GM18951 (cell line): ENCODE data around the gene CTSW.

Experiments used
- POLR2A ChIP-seq: IDR thresholded peaks from 4 replicates; pipeline ENCODE4 v1.6.1; 2011; ENCODE audit warnings: mild to moderate bottlenecking; ENCODE audit not compliant: insufficient read length, insufficient read depth; ENCODE audit errors: extremely low read depth
- in situ Hi-C: fragments of 300-500 bp; cut with MboI; formaldehyde crosslinking; loops from one replicate; pipeline ENCODE4 v1.12.0; 2022; ENCODE audit warnings: low sequenced_read_pairs, mixed read lengths, inconsistent platforms; ENCODE audit not compliant: unreplicated experiment

Gene CTSW

DNA sequence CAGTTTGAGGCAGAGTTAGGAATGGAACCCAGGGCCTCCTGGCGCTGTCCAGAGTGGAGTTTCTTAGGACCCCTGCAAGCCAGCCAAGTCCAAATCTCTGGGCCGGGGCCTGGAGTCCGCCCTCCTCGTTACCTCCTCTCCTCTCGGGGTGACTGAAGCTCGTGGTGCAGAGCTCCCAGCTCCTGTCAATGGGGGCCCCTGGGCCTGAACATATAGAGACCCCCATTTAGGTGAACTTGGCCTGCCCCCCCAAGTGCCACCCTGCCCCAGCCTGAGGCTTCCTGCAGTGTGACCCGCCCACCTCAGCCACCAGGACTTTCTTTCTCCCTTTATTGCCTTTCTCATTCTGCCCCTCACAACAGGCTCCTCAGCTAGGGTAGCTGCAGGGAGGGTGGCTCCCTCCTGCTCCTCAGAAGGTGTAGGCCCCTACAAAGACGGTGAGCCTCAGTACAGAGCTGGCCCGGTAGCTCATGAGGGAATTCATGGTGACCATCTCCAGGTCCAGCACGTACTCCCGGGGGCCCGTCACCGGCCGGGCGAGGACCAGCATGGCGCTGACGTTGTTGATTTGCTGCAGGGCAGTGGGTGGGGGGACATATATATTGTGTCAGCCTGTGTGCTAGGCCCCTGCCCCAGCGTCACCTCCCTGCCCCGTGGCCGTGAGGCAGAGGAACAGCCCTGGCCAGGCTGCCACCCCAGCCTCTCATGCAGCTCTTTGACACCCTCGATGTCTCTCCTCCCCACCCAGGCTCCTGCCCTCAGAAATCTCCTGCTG is 12.9 kb upstream of the CTSW start:
- no peak for TF ChIP-seq POLR2A
- in situ Hi-C loops, result no loop called here

DNA sequence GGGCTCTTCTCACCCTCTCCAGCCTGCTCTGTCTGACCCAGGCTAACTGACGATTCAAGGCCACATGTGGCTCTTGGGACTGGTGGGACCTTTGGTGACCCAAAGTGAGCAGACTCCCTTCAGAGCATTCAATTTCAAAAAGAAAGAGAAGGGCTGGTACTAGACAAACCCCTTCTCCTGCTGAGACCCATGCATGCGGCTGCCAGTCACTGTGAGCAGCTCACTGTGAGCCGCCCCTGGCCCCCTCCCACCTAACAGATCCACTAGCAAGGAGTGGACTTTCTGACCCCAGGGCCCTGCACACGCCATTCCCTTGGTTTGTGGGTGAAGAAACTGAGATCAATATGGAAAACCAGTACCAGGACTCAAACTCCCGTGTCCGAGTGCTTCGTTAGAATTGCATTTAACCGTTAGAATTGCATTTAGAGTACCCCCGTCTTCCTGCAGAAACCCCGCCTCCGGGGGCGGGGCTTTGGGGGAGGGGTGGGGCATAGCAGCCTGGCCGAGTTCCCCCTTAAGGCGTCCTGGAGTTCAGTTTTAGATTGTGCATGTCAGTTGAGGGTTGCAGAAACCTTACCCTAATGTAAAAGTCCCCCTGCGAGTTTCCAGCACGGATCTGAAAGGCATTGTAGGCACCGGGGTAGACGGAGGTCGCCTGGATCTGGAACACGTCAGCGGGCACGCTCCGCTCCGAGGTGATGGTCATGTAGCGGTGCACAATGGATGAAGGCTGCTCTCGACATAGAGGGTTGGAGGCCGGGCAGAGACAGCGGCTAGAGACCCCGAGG is 12.2 kb upstream of the CTSW start:
- in situ Hi-C loops, result no loop called here
- TF ChIP-seq POLR2A, result no peak

DNA sequence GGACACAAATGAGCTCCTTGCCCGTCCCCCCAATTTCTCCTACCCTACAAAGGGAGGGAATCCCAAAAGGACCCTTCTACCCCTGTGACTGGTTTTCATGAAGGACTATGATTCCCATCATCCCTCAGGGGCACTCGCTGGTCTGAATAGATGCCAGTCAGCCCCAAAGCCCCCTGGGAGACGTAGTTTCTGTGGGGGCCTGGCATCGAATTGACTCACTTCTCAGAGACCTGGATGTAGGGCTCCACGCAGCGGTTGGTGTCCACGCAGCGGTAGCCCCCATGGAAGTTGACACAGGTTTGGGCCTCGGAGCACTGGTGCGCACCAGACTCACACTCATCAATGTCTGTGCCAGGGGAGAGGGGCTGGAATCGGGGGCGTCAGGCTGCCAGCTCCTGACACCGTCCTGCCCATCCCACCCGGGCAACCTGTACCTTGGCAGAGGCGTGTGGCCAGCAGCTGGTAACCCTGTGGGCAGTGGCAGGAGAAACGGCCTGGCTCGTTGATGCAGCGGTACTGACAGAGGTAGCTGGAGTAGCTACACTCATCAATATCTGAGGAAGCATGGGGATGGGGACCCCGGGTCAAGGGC is 11.5 kb upstream of the CTSW start:
- TF ChIP-seq POLR2A, result peak; percentile 36
- in situ Hi-C loops, result no loop called here

DNA sequence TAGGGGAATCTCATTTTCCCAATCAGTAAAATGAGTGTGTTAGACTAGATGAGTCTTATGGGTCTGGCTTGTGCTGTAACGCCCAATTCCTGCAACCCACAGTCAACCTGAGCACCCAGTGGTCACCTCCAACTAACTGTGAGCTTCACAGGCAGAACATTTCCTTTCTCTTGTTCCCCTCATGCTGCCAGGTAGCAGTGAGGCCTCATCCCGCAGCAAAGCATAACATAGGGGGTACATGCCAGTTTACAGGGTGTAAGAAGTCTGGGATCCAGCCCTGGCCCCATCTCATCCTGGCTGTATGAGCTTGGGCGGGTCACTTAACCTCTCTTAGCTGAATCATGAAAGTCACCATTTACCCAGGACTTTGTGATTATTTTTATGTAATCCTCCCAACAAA is 10.7 kb upstream of the CTSW start:
- TF ChIP-seq POLR2A, result no peak

DNA sequence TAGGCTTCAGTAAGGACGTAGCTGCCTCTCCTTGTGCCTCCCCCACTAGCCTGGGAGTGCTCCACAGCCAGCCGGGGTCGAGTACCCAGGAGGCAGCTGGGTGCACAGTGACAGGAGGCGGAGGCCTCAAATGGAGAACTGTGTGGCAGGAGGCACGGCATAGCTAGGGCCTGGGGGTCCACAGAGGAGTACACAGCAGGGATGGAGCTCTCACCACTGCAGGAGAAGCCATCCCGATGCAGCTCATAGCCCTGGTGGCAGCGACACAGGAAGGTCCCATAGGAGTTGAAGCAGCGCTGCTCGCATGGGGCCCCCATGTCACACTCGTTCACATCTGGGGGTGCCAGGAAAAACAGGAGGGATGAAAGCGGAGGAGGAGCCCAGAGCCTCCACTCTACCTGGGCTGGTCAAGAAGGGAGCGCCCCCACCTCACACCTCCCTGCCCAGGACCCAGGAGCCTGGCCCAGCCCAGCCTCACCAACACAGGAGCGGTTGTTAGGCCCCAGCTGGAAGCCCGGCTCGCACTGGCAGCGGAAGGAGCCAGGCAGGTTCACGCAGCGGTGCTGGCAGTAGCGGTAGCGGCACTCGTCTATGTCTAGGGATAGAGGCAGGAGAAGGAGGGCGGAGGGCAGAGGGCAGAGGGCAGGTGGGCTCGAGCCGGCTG is 9.9 kb upstream of the CTSW start:
- TF ChIP-seq POLR2A, result no peak
- in situ Hi-C loops, result no loop called here

More for the DNA sequence above, 10.7 kb upstream of the CTSW start:
- in situ Hi-C loops, result no loop called here

DNA sequence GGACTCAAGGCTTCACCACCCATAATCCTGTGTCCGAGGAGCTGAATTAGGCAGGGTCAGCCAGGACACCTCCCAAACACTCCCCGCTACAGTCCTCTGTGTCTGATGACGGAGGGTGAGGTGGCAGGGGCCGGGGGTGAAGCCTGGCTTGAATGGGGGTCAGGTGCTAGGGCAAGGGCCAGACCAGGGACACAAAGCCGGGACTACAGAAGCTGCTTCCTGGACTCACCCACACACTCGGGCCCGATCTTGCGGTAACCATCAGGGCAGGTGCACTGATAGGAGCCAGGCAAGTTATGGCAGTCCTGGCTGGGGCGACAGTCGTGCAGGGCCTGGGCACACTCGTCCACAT is 9.4 kb upstream of the CTSW start:
- in situ Hi-C loops, result no loop called here
- no peak for TF ChIP-seq POLR2A

DNA sequence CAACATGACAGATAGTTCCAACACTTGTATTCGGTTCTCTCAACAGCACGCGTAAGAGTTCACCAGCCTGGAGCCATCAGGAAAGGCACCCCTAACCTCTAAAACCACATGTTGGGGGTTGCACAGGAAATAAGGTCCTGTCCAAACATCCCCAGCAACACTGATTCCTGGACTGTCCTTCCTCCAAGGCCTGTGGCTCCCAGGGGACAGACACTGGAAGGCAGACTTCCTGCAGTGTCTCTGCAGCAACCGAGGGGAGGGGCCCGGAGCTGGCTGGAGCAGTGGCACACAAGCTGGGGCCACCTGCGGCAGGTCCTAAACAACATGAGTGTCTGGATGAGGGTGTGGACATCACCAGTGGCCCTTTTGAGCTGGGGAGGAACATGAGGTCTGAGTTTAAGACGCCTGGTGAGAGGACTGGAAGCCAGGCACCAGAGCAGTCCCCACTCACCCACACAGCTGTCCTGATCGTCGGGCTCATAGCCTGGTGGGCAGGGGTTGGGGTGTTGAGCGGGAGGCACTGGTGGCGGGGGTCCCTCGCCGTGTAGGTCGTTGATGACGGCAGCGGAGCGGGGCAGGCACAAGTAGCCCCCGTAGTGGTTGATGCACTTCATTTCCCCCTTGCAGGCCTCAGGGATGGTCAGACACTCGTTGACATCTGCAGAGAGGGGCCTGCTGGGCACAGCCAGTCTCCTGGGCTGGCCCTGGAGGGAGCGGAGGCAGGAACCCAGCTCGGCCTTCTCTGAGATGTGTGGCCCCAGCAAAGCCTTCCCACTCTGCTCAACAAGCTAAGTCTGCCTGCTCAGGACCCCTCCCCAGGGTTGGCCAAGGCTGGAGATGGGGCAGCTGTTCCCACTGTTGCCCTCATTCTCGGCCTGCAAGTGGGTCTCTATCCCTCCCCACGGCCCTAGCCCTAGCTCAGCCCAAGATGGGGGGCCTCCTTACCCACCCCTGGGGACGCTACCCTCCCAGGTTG is 8.6 kb upstream of the CTSW start:
- in situ Hi-C loops, result no loop called here

DNA sequence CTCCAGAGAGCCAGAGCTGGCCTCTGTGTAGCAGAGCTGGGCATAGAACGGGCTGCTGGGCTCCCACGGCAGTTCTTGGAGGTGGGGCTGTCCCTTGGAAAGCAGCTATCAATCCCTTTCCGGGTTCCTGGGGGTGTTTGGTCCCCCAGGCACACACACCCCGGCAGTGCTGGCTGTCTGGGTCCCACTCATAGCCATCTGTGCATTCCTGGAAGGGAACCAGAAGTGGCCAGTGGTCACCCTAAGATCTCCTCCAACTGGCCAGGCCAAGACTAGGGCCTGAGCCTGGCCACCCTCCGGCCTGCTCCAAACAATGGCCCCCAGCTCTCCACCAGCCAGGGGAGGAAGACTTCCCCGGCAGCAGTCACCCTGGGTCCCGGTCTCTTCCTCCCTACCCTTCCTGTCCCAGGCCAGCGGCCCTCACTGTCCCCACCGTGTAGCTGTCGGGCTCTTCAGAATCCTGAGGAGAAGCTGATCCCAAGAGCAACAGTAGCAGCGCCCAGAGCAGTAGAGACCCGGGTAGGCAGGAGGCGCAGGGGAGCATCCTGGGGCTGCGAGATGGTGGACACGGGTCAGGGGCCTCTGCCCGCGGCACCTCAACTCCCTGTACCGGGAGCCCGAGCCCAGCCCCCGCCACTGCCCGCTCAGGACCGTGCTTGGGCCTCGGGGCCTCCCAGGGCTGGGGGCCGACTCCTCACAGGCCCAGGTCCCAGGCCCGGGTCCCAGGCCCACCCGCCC is 7.7 kb upstream of the CTSW start:
- in situ Hi-C loops, result no loop called here
- TF ChIP-seq POLR2A, result no peak

More for the DNA sequence above, 8.6 kb upstream of the CTSW start:
- TF ChIP-seq POLR2A, result no peak

DNA sequence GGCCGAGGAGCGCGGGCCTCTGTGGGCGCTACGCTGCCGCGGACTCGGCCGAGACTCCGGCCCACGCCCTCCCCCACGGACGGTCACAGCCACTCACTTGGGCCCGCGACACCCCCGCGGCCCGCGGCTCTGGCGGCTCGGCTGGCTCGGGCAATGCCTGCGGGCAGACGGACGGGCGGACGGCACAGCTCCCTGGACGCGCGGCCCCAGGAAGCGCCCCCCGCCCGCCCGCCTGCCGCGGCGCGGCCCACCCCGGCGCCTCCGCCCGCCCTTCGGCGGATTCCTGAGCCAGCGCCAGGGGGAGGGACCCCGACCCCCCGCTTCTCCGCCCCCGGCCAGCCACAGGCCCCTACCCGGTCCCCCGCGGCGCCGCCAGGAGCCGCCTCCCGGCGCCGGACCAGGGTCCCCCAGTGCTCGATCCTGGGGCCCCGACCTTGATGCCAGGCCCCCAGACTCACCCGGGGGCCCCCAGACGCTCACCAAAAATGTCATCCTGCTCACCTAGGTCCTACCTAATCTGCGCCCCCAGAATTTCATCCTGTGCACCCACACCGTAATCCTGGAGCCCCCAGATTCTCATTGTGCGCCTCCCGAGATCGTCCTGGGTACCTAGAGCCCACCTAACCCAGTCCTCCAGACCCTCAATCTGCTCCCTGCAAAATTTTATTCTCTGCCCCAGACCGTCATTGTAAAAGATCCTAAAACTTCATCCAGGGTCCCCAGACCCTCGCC is 6.9 kb upstream of the CTSW start, which contains the start of gene EFEMP2:
Gene EFEMP2, minus strand, starts transcription at position 215 of the 732 bp plus-strand sequence. CDS start 446 bp downstream, outside the sequence.
- in situ Hi-C loops, result no loop called here
- no peak for TF ChIP-seq POLR2A

DNA sequence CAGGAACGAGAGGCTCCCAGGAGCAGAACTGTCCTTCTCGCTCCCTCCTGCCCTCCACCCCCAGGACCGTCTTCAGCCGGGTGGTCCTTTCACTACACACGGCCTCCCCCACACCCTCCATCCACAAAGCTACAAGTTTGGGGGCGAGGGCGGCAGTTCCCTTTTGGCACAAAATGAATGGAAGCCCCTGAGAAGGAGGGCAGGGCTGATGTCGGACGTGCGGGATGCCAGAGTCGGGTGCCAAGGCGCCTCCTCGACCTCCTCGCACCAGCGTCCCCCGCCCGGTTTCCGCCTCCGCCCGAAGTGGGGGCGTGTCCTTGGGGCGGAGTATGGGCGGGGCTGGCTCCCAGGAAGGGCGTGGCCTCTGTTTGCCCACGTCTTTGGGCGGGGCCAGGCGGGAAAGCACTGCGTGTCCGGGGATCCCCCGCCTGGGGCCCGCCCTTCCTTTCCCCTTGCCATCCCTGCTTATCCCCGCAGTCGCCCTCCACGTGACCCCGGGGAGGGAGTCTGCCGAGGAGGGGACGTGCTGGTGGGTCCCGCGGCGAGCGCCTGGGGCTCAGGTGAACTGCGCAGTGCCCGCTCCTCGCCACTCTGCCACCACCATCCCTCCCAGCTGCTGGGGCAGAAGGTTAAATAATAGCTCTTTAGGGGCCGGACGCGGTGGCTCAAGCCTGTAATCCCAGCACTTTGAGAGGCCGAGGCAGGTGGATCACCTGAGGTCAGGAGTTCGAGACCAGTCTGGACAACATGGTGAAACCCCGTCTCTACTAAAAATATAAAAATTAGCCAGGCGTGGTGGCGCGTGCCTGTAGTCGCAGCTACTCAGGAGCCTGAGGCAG is 6.1 kb upstream of the CTSW start:
- peak; percentile 80 for TF ChIP-seq POLR2A
- in situ Hi-C loops, result no loop called here
